CD1c-positive myeloid dendritic cell (primary cell): ENCODE results near the gene GPC5.

Source experiments
- DNase-seq: peaks from one replicate; pipeline ENCODE4 v3.0.0-alpha.2; 2016; ENCODE audit errors: extremely low spot score

The GPC5 gene

DNA sequence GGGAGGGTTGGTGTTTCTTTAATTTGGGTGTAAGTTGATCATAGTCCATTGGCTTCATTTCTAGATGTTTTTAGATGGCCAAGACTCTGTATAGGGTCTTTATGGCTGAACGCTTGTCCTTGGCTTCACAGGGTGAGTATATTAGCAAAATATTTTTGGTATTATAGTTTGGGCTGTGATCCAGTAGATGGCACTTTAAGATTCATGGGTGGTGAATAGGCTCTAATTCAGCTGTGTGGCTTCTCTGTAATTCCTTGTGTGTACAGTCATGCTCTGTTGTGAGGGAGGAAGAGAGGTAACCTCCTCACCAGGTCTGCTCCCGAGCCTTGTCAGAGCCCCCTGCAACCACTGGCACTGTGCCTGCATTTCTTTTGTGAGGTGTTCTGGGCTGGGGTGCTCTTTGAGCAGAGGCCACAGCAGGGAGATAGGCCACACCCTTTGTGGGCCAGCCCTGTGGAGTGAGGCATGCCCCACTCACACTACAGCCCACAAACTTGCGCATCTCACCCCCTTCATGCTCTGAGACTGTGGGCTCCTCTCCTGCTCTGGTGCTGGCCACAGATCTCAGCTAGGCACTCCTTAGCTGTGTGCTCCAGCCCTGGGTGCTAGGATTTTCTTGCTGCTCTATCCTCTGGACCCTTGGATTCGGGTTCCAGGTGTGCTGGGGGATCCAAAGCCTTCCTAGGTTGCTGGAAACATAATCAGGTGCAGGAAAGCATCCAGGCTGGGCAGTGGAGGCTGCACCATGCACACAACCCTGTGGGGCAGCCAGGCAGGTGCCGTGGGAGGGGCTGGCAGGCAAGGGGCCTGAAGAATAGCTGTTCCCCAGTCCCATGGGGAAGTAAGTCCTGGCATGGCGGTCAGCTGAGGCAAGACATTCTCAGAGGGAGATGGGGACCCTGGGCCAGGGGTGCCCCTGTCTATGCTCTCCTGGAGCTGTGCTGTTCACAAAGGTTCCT, 193.9 kb downstream of the GPC5 start:
- DNase-seq = no peak

DNA sequence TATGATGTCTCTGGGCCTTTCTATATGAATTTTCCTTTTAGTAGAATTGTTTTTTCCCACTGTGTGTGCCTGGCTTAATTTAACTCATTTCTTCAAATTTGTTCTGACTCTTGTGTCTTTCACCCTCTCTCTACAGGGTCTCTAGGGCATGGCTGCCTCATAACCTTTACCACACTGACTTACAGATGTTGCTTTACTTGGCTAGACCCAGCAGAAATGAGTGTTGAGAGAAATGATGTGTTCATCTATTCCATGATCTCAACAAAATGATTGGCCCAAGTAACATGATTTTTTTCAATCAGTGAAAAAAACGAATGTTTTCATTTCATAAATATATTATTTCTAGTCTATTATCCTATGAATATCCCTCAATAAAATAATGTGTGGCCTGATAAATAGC, 195.0 kb downstream of the GPC5 start:
- DNase-seq = no peak

DNA sequence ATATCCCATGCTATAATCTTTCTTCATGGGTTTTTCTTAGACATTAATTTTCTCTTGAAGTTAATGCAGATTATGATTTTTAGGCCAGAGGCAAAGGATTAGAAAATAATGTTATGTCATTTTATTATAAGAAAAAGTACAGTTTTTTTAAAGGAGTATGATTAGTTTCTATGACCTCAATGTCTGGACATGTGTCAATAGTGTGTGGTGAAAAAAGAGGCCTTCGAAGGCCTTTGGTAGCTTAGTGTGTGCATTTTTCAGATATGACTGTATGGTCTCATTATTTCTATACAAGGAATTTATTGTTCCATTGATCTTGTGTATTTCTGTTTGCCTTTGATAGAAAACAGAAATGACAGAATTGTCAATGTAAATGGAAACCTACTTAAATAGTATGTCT, 195.6 kb downstream of the GPC5 start:
- no peak for DNase-seq

DNA sequence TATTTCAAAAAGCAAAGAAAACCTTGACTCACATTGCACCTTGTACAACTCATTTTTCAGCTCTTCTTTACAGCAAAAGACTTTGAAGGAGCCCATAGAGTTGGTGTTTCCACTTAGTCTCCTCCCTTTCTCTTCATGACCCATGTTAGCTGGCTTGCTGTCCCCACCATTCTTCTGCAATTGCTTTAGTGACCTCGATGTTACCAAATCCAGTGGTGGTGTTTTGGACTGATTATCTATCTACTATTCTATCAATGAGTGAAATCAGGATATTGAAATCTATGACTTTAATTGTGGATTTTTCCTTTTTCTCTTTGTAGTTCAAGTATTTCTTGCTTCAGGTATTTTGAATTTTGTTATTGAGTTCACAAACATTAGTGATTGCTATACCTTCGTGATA, 197.3 kb downstream of the GPC5 start:
- DNase-seq = no peak

DNA sequence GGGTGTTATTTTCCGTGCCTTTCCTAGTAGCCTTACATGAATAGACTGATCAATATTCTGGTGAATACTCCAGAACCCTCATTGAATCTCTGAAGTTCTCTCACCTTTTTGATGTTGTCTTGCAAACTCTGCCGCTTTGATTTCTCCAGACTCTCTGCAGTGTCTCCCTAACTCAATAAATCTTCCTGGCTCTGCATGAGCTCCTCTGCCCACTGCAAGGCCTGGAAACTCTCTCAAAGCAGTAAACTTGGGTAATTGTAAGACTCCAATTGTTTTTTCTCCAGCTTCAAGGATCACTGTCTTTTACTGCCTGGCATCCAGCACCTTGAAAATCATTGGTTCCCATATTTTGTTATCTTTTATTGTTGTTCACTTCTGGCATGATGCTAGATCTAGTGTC, 198.4 kb downstream of the GPC5 start:
- DNase-seq = no peak

DNA sequence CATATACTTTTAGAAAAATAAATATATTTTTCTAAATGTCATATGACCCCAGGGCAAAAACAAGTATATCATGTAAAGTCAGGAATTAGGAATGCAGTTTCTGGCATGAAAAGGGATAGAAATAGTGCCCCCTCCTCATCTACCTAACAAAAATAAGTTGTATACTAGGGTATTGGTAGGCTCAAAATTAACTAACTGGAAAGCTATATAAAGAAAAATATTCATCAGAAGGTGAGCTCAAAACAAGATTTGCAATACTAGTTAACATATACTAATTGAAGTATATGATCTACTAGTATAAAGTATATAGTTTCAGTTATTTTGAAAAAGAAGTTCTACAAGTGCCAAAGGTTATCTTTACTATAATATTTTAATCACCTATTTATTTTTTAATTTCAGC, 200.2 kb downstream of the GPC5 start:
- no peak for DNase-seq

DNA sequence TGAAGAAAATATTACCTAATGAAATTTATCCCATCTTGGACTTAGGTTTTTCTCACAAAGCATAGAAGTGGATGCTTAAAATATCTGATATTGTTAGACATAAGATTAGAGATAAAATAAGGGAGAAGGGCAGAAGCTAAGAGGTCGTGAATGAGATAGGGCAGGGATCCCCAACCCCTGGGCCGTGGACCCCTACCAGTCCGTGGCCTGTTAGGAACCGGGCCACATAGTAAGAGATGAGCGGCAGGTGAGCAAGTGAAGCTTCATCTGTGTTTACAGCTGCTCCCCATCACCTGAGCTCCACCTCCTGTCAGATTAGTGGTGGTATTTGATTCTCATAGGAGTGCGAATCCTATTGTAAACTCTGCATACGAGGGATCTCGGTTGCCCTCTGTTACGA, 202.9 kb downstream of the GPC5 start:
- no peak for DNase-seq

DNA sequence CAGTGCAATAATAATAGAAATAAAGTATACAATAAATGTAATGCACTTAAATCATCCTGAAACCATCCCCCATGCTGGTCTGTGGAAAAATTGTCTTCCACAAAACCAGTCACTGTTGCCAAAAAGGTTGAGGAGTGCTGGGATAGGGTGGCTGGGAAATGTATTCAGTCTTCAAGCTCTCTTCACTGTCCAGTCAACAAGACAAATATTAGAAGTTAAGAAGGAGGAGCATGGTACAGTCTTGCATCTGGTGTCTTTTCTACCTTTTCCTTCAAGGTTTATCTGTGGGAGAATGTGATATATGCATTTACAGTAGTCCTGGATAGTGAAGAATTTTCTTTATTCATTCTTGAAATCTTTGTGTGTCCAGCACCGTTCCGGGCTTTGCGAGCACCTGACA, 203.4 kb downstream of the GPC5 start:
- DNase-seq = no peak

DNA sequence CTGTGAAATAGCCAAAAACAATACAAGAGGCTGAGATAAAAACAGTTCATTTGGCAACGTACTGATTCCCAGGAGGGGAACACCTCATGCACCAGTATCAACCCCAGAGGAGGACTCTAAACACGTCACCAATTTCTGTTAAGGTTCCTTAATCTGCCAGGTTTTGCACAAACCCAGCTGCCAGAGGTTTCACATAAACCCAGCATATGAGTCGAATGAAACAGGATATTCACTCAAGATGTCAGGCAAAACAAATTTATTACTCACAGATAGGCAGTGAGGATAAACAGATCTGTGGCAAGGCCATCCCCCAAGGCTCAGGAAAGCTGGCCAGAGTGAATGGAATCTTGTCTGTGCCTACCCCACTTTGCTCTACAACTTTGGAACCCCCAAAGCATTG, 210.9 kb downstream of the GPC5 start:
- DNase-seq = no peak

DNA sequence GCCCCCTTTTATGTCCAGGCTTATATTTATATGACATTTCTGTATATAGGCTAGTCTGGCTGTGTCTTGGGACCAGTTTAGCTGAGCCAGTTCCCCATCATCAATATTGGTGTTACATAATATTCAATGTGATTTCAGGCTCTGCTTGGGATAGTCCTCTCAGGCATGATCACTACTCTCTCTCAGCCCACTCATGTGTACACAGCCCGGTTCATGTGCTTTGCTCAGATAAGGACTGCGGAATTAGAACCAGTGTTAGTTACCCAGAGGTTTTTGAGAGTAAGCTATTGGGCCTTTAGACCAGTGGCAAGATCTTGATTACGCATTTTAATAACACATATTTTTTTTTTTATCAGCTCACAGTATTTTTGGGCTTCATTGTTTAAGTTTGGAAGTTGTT, 219.9 kb downstream of the GPC5 start:
- DNase-seq = no peak

DNA sequence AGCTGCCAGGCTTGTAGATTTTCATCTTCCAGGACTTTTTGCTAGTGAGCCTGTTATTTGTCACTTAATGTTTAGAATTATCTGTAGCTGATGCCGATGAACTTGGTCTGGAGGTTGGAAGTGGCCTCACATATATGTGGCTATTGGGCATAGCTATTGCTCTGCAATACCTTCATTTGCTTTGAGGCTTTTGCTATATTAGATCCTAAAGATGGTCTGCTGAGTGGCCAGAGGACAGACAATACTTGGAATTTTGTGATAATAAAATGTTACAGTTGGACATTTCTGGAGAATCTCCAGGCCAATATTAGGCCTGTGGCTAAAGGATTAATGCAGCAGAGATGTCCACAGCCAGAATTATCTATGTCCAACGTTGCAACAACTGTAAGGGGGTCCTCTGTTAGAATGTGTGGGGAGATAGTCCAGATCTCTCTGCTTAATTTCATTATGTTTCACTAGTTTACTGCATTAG, 222.3 kb downstream of the GPC5 start:
- DNase-seq = no peak

DNA sequence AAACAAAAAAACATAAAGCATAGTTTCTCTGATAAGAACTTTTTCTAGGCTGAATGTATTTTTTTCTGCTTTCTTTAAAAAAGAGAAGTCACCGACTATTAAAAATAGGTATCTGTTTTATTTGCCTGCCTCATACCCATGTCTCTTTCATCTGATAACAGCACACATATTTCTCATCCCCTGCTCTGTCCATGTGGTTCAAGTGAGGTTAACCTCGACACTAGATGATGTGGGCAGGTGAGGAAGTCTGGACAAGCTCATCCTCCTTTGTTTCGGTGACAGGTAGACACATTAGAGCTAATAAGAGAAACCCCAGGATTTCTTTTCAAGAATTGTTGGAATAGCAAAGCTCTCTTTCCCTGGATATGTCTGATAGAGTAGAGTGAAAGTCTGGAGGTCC, 222.7 kb downstream of the GPC5 start:
- no peak for DNase-seq

DNA sequence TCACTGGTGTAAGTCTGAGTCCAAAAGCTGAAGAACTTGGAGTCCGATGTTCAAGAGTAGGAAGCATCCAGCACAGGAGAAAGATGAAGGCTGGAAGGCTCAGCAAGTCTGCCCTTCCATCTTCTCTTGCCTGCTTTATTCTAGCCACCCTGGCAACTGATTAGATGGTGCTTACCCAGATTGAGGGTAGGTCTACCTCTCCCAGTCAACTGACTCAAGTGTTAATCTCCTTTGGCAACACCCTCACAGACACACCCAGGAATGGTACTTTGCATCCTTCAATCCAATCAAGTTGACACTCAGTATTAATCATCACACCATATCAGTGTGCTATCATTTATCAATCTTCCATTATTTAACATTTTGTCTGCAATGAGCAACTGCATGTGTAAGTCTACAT, 223.5 kb downstream of the GPC5 start:
- DNase-seq = no peak

DNA sequence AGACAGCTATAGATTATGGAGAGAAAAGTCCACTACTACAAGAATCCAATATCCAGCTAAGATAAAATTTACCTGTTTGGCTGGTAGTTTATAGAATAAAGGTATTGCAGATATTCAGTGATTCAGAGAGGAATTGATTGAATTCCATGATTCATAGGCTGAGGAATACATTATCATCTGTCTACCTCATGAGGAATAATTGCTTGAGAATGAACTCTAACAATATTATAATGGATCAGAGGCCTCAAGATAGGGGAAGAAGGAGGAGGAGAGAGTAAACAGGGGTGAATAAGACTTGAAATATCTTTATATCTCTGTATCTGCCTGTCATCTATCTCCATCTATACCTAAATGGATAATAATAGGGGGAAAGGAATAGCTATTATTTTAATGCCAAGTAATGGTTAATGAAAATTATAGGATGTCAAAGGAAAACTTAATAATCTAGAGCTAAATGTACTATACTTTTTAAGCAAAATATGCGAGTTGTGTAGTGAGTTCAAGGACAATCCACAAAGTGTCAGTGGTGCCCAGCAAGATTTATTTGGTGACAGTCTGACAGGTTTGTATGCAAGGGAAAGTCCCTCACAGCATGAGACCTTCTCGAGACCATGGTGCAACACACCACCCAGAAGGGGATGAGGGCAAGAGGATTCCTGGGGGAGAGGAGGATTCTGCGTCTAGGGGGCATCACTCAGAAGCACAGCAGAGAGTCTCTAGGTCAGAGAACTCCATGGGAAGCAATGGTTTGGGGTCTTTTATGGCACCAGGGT, 224.5 kb downstream of the GPC5 start:
- no peak for DNase-seq

DNA sequence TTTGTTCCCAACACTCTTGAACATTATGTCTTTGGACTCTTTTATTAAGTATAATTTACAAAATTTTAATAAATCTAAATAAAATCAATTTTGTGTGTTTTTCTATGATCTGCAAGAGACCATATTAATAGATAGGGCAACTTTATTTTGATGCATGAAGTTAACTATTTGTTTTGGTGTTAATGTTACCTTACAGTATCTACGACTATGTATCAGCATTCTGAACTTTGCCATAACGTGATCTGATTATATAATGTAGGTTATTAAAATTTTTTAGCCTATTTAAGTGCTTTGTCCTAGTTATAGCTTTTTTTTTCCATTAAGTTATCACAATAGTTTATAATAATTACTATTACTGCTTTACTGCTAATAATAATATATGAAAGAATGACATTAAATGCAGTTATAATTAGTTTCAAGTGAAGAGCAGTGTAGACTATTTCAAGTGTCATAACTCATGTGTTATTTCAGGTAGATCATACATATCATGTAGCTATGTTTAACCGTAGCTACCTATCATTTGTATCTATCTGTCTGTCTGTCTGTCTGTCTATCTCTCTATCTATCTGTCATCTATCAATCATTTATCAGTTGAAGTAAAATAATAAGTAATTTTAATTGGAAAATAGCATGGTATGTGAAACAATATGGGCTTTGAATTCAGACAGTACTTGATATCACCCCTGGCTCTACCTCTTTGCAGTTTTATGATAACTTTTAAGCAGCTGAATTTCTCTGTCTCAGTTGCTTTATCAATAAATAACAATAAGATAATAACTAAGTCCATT, 229.7 kb downstream of the GPC5 start:
- DNase-seq = no peak

DNA sequence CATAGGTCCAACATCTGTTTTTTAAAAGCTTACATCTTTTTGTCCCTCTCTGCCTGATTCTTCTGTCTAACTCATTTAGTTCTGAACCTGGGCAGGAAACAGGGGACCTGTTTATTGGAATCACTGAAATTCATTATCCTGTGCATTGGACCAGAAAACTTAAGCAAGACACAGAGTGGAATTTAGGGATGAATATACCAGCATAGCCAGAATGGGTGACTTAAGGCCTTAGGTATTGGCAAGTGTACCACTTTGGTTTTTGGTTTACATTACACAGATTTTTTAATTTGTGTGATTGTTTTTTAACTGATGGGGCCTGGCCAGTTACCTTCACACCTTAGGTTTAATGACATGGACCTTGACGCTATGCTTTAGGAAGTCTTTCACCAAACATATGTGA, 232.5 kb downstream of the GPC5 start:
- DNase-seq = no peak

DNA sequence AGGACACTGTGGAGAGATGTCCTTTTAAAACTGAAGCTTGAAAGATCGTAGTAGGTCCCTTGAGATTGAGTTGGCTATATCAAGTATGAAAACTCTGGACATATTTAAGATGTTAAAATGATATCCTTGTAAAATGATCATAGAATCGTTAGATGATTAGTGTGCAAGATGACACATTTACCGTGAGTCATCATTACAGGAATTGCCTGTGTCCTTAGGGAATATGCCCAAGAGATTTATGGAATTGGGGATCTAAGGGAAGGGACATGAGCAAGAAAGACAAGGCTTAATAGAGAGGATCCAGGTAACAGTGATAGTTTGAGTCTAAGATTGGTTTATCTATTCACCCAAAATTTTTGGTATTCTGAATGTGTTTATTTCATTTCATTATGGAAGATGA, 233.7 kb downstream of the GPC5 start:
- DNase-seq = no peak

DNA sequence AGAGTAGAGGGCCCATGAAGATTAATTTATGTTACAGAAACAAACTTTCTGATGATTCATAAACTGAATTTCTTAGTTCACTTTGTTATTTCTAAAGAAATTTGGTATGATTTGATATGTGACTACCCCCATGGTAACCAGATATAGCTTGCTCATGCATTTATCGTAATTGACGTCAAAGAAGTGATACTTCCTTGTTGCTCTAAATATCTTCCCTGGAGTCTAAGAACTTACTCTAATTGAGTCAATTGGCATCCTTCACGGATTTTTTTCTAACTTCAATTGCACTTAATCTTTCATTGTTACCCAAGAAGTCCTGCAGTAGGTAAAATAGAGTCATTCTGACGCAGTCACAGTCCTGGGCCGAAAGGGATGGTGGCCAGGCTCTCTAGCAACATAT, 240.9 kb downstream of the GPC5 start:
- no peak for DNase-seq

DNA sequence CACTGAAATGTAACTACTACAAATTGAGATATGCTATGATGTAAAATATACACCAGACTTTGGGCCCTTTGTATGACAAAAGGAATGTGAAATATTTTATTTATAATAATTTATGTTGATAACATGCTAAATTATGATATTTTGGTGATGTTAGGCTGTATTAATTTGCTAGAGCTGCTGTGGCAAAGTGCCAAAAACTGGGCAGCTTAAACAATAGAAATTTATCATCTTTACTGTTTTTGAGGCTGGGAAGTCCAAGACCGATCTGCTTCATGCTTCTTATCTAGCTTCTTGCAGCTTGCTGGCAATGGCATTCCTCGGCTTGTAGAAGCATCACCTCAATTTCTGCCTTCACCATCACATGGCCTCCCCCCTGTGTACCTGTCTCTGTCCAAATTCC, 245.0 kb downstream of the GPC5 start:
- DNase-seq = no peak

DNA sequence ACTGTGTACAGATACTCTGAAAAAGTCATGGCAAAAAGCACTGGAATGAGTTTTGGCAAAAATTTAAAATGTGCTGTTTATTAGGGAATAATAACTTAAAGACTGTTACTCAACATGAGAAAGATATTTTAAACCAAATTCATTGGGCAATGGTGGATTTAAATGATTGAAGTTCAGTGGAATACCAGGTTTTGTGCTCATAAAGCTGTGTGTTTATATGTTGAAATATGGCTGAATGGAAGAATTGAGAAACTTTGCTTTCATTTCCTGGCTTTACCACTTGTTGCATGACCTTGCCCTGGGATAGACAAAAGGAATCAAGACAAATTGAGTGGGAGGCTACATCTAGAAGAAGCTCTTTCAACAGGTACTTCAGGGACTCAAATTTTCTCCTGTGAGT, 246.4 kb downstream of the GPC5 start:
- DNase-seq = no peak

DNA sequence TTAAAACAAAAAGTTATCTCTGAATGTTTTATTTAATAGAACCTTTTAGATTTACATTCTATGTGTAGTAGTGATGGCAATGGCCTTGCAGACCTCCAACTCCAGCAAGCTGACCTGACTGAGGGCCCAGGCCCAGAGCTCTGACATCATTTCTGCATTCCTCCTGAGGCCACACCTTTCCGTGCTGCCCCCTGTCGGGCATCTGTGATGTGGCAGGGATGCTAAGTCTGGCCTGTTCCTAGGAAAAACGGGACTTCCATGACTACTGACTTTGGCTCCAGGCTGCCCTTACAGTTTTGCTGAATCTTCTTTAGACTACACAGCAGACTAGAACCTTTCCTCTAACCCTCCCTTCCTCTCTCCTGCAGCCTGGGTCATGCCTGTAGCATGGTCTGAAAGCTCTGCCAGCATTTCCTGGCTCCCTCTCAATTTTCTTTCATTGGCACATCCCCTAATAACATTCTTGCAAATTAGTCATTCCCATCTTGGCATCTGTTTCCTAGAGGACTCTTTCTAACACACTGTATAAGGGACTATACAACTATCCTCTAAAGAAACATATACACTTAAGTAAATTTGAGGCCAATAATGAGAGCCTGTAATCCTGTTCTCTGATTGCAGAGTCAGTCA, 249.1 kb downstream of the GPC5 start:
- DNase-seq = no peak

DNA sequence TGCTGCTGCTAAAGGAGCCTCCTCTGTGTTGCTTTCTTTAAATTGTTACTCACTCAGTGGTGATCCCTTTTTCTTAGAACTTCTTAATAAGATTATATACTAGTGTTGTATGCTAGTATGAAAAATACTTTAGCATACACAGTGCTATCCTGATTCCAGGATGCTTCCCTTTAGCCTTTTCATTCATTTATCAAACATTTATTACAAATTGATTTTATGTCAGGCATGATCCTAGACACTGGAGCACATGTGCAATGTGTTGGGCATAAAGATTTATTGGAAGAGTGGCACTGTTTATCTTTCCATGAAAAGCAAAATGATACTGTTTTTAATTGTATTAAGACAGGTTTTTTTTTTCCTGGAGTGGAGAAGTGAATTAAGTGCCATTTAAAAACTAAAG, 249.6 kb downstream of the GPC5 start:
- no peak for DNase-seq
